ENCODE data around the gene MSH3. TPM values are rescaled to one million over a fixed set of nuclear protein-coding genes. Genes with fewer than 3 reads are reported as not detected.

The MSH3 gene
- polyA plus RNA-seq, 1 of the 3 experiments (the other 2 are of a cell fraction), result 3.5 TPM

- Histone ChIP-seq H3K4me2 (no peak overlapping the region), H3K79me2 (ENCODE audit: insufficient read depth) (no peaks in the 10 kb centered on the region), H3K36me3 (replicated peaks in 1 of 2; ENCODE audit: control insufficient read depth in 1 of 2, insufficient read depth in 2 of 2, low read length in 1 of 2) (no peaks in the 10 kb centered on the region), H3K9me3 (no peaks in the 10 kb centered on the region), H3K4me1 (ENCODE audit: control insufficient read depth in 1 of 2, insufficient read depth in 2 of 2, low read depth in 1 of 2, low read length in 1 of 2) (no peaks in the 10 kb centered on the region), H2AFZ (ENCODE audit: low read depth) (no peak overlapping the region), H4K20me1 (ENCODE audit: insufficient read depth) (no peaks in the 10 kb centered on the region), H3K27ac (ENCODE audit: low read depth in 2 of 2, low read length in 1 of 2) (no peak overlapping the region), H3K9me2 (no peaks in the 10 kb centered on the region), H3K27me3 (ENCODE audit: insufficient read depth) (no peaks in the 10 kb centered on the region), H3K4me3 (ENCODE audit: low read depth in 2 of 2, low read length in 1 of 2) (no peak overlapping the region), H3F3A (replicated peaks; ENCODE audit: insufficient read depth) (no peaks in the 10 kb centered on the region), H3K9ac (no peak overlapping the region)
- TF ChIP-seq RXRA (IDR thresholded peaks at IDR 0.05; ENCODE audit: borderline replicate concordance, low read depth) (no peak), SMC3 (IDR thresholded peaks at IDR 0.05; ENCODE audit: low read depth, low read length) (no peak), EP300 (IDR thresholded peaks at IDR 0.05; ENCODE audit: borderline replicate concordance in 1 of 2, low read depth in 1 of 2, low read length in 1 of 2) (no peak), SIN3A (IDR thresholded peaks at IDR 0.05; ENCODE audit: borderline replicate concordance, low read depth, low read length) (no peak), MEF2A (IDR thresholded peaks at IDR 0.05; ENCODE audit: borderline replicate concordance, low read depth) (no peak), EZH2phosphoT487 (IDR thresholded peaks at IDR 0.05; ENCODE audit: borderline replicate concordance, low read depth) (no peak), PBX3 (IDR thresholded peaks at IDR 0.05) (no peak), NRF1 (IDR thresholded peaks at IDR 0.05; ENCODE audit: low read depth, low read length) (no peak)
- DNase-seq, result no peak
- CTCF ChIA-PET, result no interaction called here
- WGBS (ENCODE audit: low lambda C conversion rate), result 98% methylated on average over 2 of the region's 2 CpGs
- POLR2A ChIA-PET, result no interaction called here
These were observed 31.7 kb upstream of the MSH3 start for GRCh38 chr5:80622756-80623155.

- WGBS (ENCODE audit: low lambda C conversion rate), result 85% methylated on average over 4 of the region's 4 CpGs
- no peak overlapping the region for H2AFZ ChIP-seq (ENCODE audit: low read depth)
- no peaks in the 10 kb centered on the region for H3K27me3 ChIP-seq (ENCODE audit: insufficient read depth)
- TF ChIP-seq TAF1 (IDR thresholded peaks at IDR 0.05; ENCODE audit: borderline replicate concordance, low read depth, low read length), result no peak
- TF ChIP-seq EZH2phosphoT487 (IDR thresholded peaks at IDR 0.05; ENCODE audit: borderline replicate concordance, low read depth), result no peak
- no peak for TF ChIP-seq TCF12 (IDR thresholded peaks at IDR 0.05)
- no peak for TF ChIP-seq USF2 (IDR thresholded peaks at IDR 0.05; ENCODE audit: borderline replicate concordance, low read depth, low read length)
- no peak for TF ChIP-seq GABPA (IDR thresholded peaks at IDR 0.05; ENCODE audit: low read depth)
- TF ChIP-seq MAX (IDR thresholded peaks at IDR 0.05; ENCODE audit: low read depth), result no peak
- TF ChIP-seq FOSL2 (IDR thresholded peaks at IDR 0.05; ENCODE audit: borderline replicate concordance, low read depth), result no peak
- TF ChIP-seq FOXM1 (IDR thresholded peaks at IDR 0.05; ENCODE audit: low read depth), result no peak
- no peak for TF ChIP-seq RAD21 (IDR thresholded peaks at IDR 0.05; ENCODE audit: low read length)
- no peak for TF ChIP-seq PBX3 (IDR thresholded peaks at IDR 0.05)
- TF ChIP-seq YY1 (IDR thresholded peaks at IDR 0.05; ENCODE audit: low read depth), result no peak
- no peaks in the 10 kb centered on the region for H3F3A ChIP-seq (replicated peaks; ENCODE audit: insufficient read depth)
- H4K20me1 ChIP-seq (ENCODE audit: insufficient read depth), result no peaks in the 10 kb centered on the region
- H3K79me2 ChIP-seq (ENCODE audit: insufficient read depth), result no peaks in the 10 kb centered on the region
- no peaks in the 10 kb centered on the region for H3K9me2 ChIP-seq
- DNase-seq, result no peak
- H3K4me1 ChIP-seq (ENCODE audit: control insufficient read depth in 1 of 2, insufficient read depth in 2 of 2, low read depth in 1 of 2, low read length in 1 of 2), result no peaks in the 10 kb centered on the region
- H3K9me3 ChIP-seq, result no peaks in the 10 kb centered on the region
- CTCF ChIA-PET, result interaction anchor here (1.3 kb wide), 1 partner anchor 19 kb away, joined by 3 read pairs; no protein-coding TSS in a partner anchor
- no peaks in the 10 kb centered on the region for H3K36me3 ChIP-seq (replicated peaks in 1 of 2; ENCODE audit: control insufficient read depth in 1 of 2, insufficient read depth in 2 of 2, low read length in 1 of 2)
- H3K27ac ChIP-seq (ENCODE audit: low read depth in 2 of 2, low read length in 1 of 2), result no peak overlapping the region
- POLR2A ChIA-PET, result no interaction called here
- no peak overlapping the region for H3K4me3 ChIP-seq (ENCODE audit: low read depth in 2 of 2, low read length in 1 of 2)
- no peak overlapping the region for H3K9ac ChIP-seq
- no peak overlapping the region for H3K4me2 ChIP-seq
These were observed 30.5 kb upstream of the MSH3 start for GRCh38 chr5:80623999-80624398.
